T-helper 2 cell (primary cell): ENCODE data around the gene IL17C.
A peak's percentile ranks its signal among the peaks of the same experiment; 100 is the strongest.
"Not testable (repeated sequence)": the region's sequence is repeated elsewhere in the genome, so short reads cannot be mapped to it uniquely, and the experiment has no call there.

Experiments used
- DNase-seq, 5 experiments: peaks; one replicate each; pipeline versions ENCODE4 v3.0.0 to v3.0.0-alpha.2; 2012 to 2022

IL17C gene

DNA sequence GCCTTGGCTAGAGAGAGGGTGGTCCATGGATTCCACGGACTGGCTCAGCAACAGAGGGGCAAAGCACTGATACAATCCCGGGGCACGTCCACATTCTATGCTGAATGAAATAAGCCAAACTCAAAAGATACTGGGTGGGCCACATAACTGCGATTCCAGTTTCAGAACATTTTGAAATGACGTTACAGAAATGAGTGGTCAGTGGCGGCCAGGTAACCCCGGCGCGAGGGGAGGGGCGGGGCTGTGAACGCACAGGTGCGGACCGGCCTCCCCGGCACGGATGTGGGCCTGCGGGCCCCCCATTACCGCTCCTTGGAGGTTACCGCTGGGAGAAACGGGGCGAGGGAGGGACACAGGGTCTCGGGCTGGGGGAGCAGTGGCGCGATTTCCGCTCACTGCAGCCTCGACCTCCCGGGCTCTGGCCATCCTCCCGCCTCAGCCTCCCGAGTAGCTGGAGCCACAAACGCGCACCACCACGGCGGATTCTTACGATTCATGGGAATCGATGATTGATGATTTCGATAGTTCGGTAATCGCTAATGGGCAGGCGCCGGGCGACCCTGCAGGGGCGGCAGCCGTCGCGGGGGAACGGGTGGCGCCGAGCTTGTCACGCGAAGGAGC lies 24.0 kb downstream of the IL17C start:
- DNase-seq: peak in 1 of 5 experiments; percentile 38

DNA sequence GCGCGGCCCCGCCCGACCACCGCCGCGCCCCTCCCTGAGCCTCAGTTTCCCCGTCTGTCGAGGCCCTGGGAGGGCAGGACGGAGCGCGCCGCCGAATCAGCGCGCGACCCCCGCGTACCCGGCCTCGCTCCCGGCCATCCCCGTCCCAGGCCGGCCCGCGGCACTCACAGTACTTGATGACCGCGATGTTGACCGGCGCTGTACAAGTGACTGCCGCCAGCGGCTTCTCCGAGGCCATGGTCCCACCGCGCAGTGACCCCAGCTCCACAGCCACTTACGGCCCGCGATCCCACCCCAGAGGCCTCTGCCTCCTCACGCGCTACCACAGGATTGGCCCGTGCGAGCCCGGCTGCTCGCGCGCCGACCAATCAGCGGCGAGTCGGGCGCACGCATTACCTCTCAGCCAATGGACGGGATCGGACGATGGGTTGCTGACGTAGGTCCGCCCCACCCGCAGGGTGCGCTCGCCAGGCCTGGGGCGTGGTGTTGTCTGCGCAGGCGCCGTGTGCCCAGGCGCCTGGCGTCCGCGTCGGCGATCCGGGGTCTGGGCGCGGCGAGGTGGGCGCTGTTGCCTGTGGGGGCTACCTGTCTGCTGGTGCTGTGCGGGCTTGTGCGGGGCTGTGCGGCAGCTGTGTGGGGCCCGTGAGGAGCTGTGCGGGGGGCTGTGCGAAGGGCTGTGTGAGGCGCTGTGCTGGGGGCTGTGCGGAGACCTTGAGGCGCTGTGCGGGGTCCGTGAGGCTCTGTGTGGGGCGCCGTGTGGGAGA lies 24.7 kb downstream of the IL17C start, which contains the start of gene MVD:
MVD (minus strand) TSS at position 249 of the 764 bp plus-strand sequence; CDS start at position 238, 11 bp downstream.
- peak; percentile 91 to 98 (median 94) for DNase-seq

DNA sequence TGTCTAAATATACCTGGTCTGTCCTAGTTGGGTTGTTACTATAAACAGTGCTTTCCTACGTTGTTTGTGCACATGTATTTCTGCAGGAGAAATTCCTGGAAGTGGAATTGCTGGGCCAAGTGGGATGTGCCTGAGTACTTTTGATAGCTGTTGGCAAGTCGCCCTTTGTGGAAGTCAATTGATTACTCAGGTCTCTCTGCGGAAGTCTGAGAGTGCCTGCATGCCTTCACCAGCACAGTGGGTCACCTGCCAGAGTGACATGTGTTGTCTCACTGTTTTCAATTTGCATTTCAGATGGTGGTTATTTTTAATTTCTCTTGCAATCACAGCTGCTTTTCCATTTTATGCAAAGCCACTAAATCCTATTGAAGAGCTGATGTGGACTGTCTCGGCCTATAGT lies 26.8 kb downstream of the IL17C start:
- DNase-seq: no peak

DNA sequence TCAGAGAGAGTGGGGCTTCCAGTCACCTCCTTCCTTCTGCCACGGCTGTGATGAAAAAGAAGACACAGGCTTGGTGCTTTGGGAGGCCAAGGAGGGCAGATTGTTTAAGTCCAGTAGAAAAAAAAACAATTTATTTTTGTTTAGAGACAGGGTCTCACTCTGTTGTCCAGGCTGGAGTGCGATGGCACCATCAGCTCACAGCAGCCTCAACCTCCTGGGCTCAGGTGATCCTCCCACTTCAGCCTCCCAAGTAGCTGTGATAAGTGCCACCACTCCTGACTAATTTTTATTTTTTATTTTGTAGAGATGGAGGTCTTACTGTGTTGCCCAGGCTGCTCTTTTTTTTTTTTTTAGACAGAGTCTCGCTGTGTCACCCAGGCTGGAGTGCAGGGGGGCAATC lies 27.2 kb downstream of the IL17C start:
- DNase-seq: no peak

DNA sequence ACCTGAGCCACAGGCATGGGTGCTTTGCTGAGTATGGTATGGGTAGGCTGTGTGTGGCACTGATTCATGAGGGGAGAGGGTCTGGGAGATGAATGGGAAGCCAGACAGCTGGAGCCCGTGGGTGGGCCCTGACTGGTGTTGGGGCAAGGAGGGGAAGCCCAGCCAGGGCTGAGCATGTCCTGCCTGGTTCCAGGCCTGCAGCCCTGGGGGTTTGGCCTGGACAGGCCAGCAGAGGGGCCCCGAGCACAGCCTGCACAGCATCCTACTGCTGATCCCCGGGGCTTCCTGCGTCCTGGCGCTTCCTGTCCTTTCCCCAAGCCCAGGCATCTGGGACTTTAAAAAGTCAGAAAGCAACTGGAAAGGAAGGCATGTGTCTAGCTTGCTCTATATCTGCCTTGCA lies 29.1 kb downstream of the IL17C start:
- DNase-seq: no peak

DNA sequence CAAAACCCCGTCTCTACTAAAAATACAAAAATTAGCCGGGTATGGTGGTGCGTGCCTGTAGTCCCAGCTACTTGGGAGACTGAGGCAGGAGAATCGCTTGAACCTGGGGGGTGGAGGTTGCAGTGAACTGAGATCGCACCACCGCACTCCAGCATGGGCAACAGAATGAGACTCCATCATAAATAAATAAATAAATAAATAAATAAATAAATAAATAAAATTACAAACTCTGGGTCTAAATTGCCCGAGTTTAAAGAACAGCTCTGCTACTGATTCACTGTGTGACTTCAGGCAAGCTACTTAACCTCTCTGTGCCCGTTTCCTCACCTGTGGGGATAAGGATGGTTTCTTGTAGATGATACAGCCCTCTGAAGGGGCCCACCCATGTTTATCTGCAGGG lies 31.1 kb downstream of the IL17C start:
- DNase-seq: not testable (repeated sequence)

DNA sequence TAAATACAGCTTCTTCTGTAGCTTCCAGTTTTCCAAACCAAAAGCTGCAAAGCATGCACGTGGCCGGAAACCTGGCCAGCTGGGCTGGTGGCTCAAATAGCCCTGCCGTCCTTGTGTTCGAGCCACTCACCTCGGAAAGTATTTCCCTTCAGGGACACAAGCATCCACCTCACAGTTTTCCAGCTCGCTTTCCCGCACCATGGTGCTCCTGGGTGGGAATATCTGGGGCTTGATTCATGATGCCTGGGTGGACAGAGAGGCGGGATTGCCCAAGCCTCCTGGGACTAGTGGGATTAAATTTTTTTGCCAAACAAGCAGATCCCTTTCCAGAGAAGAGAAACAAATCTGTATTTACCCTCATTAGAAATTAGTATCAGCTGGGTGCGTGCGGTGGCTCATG lies 31.6 kb downstream of the IL17C start:
- DNase-seq: no peak

DNA sequence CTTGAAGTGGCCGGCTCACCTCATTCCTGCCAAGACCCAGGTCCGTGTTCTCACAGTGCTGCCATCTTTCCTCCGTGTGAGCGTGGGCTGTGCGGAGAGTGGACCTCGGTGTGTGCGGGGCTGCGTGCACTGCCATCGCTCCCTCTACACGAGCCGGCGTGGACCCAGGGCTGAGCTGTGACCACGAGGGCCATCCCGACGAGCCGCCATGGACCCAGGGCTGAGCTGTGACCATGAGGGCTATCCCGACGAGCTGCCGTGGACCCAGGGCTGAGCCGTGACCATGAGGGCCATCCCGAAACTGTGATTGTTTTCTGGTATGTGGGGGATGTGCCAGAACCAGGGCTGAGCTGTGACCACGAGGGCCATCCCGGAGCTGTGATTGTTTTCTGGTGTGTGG lies 33.4 kb downstream of the IL17C start:
- DNase-seq: no peak

DNA sequence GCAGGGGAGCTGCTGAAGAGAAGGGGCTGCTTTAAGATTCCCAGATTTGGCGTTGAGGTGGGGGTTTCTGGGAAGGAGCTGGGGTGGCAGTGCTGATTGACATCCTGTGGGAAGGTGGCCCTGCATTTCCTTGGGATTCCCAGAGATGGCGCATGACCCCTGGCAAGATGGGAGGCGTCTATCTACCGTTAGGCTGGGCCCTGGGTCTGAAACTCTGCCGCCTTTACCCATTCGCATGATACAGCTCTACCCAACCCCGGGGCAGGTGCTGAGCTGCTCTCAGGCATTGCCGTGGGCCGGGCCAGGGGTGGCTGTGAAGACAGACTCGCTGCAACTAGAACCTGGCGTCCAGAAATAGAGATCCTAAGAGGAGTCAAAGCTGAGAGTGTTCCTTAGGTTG lies 34.4 kb downstream of the IL17C start:
- DNase-seq: no peak

DNA sequence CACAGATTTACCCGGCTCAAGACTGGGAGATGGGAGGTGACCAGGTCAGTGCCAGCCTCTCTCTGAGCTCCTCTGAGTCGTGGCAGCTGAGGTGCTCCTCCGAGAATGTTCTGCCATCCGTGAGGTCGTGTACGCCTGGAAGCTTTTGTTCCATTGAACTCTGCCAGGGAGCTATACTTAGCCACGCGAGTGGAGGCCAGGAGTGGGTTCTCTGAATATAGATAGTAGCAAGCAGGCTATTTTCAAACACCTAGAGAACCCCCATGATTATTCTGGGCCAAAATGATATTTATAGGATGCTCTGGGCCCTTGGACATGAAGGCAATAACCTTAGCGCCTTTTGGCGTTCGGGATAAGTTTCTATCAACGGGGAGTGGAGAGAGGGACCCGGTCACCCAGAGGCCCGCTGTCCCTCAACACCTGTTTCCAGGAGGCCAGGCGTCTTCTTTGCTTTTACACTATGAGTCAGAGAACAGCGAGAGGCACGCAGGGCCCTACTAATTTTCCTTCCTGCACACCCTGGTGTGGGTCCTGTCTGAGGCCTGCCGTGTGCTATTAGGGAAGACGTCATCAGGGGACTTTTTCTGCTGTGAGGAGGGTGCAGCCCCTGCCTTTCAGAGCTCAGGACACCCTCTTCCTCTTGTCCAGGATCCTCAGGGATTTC lies 35.5 kb downstream of the IL17C start:
- DNase-seq: no peak

DNA sequence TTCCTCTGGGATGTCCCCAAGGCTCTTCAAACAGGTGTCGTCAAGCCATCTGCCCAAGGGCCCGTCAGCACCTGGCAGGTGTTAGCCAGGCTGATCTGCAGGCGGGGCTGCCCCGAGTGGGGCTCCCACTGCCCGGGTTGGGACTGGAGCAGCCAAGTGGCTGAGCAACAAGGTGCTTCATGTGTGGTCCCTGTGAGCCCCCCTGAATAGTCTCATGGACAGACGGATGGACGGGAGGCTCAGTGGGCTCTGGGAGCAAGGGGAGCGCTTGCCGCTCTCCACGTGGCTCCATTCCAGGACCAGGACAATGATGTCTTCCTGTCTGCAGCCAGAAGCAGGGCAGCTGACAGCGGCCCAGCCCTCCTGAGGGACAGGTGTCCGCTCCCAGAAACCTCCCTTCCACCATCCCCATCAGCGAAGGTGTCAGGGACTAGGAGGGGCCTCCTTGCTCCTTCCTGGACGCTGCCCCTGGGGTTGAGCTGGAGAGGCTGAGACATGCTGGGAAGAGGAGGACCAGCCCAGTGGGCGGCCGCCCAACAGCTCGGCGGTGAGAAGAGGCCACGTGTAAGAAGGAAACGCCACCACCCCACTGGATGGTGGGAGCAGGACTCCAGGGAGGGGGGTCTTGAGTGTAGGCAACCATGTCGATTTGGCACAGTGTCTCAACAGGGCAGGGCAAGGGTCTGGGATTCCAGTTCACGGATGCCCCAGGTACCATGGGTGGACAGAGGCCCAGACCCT lies 38.3 kb downstream of the IL17C start:
- DNase-seq: no peak

DNA sequence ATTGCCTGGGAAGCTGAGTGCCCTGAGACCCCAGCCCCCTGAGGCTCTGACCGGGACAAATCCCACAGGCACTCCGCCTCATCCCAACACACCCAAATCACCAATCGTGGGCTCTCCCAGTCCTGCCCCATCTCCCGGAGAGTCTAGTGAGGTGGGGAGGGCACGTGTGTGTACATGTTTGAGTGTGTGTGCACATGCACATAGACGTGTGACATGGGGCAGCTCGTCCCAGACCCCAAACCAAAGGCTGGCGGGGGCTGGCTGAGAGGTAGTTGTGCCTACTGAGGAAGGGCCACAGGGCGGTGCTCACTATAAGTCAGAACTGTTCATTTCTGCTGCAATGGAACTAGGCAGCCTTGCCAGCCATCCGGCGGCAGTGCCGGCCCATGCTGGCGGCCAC lies 39.3 kb downstream of the IL17C start:
- DNase-seq: no peak

DNA sequence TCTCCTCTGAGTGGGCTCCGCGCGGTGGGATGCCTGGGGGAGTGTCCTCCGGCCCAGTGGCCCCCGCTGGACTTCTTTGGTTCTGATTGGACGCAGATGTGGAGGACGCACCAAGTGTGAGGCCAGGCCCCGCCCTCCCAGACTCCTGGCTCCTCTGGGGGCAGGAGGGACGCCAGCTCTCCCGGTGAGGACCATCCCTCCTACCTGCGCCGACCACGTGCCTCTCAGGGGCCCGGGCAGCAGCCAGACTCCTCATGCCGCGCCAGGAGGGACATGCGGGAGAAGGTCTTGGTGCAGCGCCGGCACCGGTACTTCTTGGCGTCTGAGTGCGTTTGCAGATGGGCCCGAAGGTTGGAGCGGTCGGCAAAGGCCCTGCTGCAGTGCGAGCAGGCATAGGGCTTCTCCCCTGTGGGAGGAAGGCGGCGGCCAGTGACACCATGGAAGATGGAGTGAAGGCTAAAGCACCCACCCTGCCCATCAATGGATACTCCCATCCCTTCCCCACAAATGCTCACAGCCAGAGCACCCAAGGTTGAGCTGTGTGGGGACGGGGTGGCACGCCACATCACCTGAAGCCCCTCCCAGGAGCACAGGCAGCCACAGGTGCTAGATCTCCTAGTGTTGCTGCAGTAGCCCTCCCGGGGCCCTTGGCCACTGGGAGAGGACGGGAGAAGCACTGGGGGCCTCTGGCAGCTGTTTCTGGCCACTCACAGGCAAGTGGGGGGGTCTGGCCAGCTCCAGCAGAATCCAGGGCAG lies 40.0 kb downstream of the IL17C start:
- no peak for DNase-seq

DNA sequence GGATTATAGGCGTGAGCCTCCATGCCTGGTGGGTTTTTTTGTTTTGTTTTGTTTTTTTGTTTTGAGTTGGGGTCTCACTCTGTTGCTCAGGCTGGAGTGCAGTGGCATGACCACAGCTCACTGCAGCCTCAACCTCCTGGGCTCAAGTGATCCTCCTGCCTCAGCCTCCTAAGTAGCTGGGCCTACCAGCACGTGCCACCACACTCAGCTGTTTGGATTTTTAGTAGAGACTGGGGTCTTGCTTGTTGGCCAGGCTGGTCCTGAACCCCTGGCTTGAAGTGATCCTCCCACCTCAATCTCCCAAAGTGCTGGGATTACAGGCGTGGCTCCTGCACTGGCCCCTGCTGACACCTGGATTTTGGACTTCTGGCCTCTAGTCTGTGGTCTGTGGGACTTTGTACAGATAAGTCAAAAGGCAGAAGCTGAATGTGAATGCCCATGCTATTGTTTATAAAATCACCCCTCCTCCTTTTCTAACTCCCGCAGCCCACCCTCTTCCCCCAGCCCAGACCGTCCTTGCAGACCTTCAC lies 42.2 kb downstream of the IL17C start:
- DNase-seq: no peak

DNA sequence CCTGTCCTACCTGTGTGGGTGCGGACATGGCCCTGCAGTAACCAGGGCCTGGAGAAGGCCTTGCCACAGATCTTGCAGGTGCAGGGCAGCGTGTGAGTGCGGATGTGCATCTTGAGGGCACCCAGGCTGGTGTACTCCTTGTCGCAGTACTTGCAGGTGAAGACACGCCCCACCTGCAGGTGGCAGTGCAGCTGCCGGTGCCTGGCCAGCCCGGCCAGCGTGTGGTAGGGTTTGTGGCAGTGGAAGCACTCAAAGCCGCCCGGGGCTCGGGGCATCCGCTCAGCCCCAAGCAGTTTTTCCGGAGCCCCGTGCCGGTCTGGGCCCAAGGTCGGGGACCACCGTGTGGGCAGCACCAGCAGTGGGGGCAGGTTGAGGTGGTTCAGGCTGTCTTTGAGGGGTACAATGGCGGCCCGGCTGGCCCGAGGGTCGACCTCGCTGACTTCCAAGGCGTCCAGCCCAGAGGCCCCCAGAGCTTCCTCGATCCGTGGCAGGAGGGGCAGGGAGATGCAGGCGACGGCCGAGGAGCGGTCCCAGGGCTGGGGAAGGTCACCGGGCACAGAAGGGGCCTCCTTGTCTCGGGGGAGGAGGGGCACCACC lies 42.8 kb downstream of the IL17C start:
- DNase-seq: peak in 3 of 5 experiments; percentile 39 to 76 (median 43)

DNA sequence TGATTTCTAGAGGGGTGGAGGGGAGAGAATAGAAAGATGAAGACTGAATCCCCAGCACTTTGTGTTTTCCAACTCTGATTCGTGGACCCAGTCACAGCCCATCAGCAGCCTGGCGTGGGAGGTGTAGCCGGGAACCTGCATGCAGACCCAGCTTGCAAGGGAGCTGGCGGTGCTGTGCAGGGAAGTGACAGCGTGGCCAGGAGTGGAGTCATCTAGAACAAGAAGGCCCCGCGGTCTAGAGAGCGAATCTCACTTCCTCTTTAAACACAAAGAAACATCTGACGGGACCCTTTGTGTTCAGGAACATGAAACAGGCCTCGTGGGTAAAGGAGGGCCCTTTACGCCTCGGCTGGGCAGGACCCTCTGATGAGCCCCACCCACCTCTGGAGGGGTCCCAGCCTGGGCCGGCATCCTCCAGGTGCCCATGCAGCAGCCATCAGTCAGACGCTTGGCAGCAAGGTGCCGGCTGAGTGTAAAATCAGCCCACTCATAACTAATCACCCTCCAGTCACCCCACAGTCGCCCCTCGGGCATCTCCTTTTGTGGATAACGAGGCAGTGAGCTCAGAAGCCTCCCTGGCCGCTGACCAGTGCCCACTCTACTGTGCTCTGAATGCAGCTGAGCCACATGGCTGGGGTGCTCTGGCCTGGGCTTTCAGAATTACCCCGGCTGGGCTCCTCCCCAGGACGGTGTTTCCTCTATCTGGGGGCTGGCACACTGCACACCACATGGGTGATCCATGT lies 43.5 kb downstream of the IL17C start:
- DNase-seq: peak in 3 of 5 experiments; percentile 47 to 88 (median 53)

DNA sequence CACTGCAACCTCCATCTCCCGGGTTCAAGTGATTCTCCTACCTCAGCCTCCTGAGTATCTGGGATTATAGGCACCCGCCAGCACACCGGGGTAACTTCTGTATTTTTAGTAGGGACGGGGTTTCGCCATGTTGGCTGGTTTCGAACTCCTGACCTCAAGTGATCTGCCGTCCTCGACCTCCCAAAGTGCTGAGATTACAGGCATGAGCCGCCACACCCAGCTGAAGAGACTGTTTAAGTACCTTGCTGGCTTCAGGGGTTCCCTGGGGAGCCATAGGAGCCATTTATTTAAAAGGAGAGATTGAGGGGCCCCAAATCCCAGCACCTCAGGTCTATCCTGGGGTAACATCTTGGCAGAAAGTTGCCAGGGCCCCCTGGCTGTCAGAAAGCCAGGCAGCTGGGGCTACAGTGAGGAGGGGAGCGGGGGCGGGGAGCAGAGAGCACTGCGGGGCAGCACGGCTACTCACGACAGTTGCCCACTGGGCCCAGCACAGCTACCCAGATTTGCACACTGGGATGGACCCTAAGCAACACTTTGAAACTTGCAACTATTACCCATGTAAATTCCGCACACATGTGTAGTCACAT lies 46.3 kb downstream of the IL17C start:
- no peak for DNase-seq

DNA sequence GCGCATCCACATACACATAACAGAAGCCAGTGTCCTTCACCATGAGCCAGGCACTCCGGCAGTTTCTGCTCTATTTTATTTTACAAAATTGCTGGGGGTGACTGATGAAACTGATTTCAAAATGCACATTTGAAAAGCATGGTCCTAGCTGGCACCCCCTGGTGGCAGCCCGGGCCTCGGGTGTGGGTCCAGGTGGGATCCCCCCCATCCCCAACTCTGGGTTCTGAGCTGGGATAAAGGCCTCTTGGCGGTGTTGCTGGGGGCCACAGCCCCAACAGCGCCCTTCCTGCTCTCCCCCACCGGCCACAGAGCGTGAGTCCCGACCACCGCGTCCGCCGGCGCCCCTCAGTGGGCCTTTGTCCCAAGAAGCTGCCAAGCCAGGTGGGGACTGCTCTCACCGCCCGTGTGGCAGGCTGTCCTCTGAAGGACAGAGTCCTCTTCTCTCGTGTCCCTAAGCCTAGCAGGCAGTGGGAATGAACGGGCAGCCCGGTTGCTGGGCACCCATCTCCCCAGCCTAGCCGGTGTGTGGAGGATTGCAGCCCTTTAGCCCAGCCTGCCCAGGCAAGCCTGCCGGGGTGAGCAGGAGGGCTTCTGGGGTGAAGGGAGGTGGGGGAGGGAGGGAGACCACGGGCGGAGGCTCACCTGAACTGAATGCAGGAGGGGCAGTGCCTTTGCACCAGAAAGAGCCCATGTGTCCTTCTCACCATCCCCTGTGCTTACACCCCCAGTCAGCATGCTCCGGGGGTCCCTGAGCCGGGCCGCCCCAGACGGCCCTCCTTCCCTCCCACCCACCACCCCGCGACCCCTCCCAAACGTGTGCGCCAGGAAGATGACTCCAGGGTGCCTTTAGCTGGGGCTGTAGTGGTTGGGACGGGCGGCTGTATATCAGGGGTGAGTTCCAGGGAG lies 47.0 kb downstream of the IL17C start:
- DNase-seq: peak in 4 of 5 experiments; percentile 38 to 56 (median 46)

DNA sequence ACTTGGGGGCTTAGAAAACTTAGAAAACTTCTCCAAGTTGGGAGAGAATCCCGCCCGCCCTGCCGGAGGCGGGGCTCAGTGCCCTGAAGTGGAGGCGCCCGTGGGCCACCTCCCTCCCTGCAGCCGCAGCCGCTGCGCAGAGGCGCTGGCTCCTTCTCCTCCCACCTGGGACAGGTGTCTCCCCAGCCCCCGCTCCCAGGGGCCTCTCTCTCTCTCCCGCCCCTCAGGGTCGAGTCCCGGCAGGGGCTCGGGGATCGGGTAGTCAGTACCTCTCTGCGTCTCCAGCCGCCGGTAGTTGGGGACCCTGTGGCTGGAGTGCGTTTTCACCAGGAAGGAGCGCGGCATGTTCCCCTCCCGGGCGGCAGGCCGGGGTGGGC lies 47.7 kb downstream of the IL17C start:
- DNase-seq: peak in 3 of 5 experiments; percentile 41 to 50 (median 48)
